GM12891 (cell line): ENCODE measurements around the gene PI4KA.

Source experiments
- PAX5 ChIP-seq: IDR thresholded peaks from 2 replicates; pipeline ENCODE4 v1.6.1; 2011; ENCODE audit warnings: low read length, moderate library complexity, mild to moderate bottlenecking; ENCODE audit not compliant: insufficient read depth, severe bottlenecking
- POLR2A ChIP-seq: IDR thresholded peaks from 2 replicates; pipeline ENCODE4 v1.6.1; 2011; ENCODE audit warnings: low read depth, low read length, control low read depth
- POLR2AphosphoS5 ChIP-seq: IDR thresholded peaks from 2 replicates; pipeline ENCODE4 v1.6.1; 2011; ENCODE audit warnings: low read depth, low read length, control low read depth
- SPI1 ChIP-seq: IDR thresholded peaks from 2 replicates; pipeline ENCODE4 v1.6.1; 2011; ENCODE audit warnings: low read depth, low read length, control low read depth

DNA sequence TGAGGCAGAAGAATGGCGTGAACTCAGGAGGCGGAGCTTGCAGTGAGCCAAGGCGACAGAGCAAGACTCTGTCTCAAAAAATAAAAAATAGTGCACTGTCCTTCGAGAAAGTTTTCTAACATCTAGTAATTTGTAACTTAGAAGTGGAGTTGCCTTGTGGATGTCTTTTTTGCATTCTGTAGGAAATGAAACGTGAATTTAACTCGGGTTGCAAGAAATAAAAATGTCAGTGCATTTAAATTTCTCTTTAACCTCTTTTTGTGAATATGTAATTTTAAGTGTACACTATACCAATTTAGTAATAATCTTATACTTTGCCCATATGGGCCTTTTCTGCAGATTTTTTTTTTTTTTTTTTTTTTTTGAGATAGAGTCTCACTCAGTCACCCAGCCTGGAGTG, 32.4 kb upstream of the PI4KA start:
- no peak for TF ChIP-seq POLR2A
- no peak for TF ChIP-seq POLR2AphosphoS5
- TF ChIP-seq SPI1, result no peak
- no peak for TF ChIP-seq PAX5
